T-helper 17 cell (primary cell): Measurements from ENCODE around the gene IGLL5. TPM values are rescaled to one million over a fixed set of nuclear protein-coding genes. Genes with fewer than 3 reads are reported as not detected.

ENCODE experiments used
- ATAC-seq: fragments of 150-1000 bp; cut with Tn5 transposase; 2 replicates; pipeline ENCODE4 v1.10.0; 2021; ENCODE audit warnings: mild to moderate bottlenecking, moderate library complexity
- DNase-seq, 3 donors: peaks; one replicate each; pipeline versions ENCODE4 v3.0.0 to v3.0.0-alpha.2; 2020 to 2021
- H3K9me3 ChIP-seq: one replicate; pipeline ENCODE4 v1.7.0; 2013; ENCODE audit warnings: low read length, mild to moderate bottlenecking; ENCODE audit not compliant: control insufficient read depth, poor library complexity, severe bottlenecking
- H3K27ac Mint-ChIP-seq: one replicate; pipeline ENCODE4 v1.8.0; 2022; ENCODE audit warnings: mild to moderate bottlenecking, moderate library complexity, mixed read lengths
- H3K27me3 Mint-ChIP-seq: one replicate; pipeline ENCODE4 v1.8.0; 2022; ENCODE audit warnings: mixed read lengths
- H3K36me3 Mint-ChIP-seq: one replicate; pipeline ENCODE4 v1.8.0; 2022; ENCODE audit warnings: low read depth, mixed read lengths
- H3K4me1 Mint-ChIP-seq: one replicate; pipeline ENCODE4 v1.8.0; 2022; ENCODE audit warnings: mild to moderate bottlenecking, mixed read lengths
- H3K4me3 Mint-ChIP-seq: one replicate; pipeline ENCODE4 v1.8.0; 2022; ENCODE audit warnings: mild to moderate bottlenecking, moderate library complexity, mixed read lengths
- total RNA-seq, 4 donors: library from RNA in 2 of 4; stranded (reverse) in 2 of 4; gene quantifications; one replicate each; pipeline ENCODE4 v1.2.3 and lab custom pipeline; 2022 to 2026

The IGLL5 gene
- total RNA-seq, 2 donors from 2014 or later, result 1.9 TPM; not detected in 1

DNA sequence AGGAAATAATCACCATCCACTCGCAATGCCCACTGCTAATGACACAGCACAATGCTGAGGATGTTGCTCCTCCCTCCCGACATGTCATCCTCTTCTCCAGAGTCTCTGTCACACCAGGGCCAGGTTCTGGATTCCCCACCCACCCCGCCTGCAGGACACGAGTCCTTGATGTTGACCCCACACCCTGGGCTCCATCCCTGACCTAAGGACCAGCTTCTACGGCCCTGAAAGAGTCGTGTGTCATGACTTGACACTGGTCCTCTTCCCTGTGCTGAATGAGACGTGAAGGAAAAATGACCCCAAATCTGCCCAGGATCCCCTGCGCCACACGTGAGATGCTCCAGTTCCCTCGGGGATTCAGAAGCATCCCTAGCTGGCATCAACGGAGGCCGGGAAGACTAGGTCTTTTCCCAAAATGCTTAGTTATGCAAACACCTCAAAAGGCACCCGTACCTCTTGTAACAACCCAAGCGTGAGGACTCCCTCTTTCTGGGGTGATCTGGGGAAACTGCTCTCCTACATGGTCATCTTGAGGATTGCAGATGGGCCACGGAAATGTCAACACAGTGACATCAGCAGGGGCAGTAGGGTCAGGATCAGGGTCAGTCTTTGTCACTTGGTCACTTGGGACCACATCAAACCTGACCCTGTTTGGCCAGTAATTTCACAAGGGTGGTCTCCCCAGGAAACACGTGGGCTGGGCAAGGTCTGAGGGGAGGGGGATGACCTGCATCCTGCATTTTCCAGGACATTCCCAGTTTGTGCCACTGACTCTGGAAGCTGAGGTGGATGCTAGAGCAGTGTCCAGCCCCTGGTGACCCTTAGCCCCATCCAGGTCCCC lies 42.0 kb downstream of the IGLL5 start:
- H3K27me3 Mint-ChIP-seq, result peaks cover 8% of the 10 kb centered on the region
- no peak overlapping the region for H3K4me3 Mint-ChIP-seq
- ATAC-seq (no peak), DNase-seq (no peak)
- no peaks in the 10 kb centered on the region for H3K9me3 ChIP-seq
- H3K36me3 Mint-ChIP-seq, result no peaks in the 10 kb centered on the region
- peaks cover 26% of the 10 kb centered on the region for H3K4me1 Mint-ChIP-seq
- H3K27ac Mint-ChIP-seq, result no peak overlapping the region

DNA sequence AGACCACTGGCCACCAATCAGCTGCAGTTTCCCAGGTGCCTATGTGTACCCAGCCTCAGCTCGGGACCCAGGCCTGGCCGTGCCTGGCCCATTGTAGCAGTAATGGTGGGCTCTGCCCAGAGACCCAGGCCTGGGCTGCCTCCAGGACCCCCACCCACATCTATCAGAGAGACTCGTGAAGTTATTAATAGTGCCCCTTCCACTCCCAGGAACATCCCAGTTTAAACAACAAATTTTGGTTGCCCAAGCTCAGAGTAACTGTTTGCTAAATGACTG lies 42.5 kb downstream of the IGLL5 start:
- Mint-ChIP-seq H3K27me3 (peaks cover 4% of the 10 kb centered on the region), H3K4me1 (peaks cover 26% of the 10 kb centered on the region)

DNA sequence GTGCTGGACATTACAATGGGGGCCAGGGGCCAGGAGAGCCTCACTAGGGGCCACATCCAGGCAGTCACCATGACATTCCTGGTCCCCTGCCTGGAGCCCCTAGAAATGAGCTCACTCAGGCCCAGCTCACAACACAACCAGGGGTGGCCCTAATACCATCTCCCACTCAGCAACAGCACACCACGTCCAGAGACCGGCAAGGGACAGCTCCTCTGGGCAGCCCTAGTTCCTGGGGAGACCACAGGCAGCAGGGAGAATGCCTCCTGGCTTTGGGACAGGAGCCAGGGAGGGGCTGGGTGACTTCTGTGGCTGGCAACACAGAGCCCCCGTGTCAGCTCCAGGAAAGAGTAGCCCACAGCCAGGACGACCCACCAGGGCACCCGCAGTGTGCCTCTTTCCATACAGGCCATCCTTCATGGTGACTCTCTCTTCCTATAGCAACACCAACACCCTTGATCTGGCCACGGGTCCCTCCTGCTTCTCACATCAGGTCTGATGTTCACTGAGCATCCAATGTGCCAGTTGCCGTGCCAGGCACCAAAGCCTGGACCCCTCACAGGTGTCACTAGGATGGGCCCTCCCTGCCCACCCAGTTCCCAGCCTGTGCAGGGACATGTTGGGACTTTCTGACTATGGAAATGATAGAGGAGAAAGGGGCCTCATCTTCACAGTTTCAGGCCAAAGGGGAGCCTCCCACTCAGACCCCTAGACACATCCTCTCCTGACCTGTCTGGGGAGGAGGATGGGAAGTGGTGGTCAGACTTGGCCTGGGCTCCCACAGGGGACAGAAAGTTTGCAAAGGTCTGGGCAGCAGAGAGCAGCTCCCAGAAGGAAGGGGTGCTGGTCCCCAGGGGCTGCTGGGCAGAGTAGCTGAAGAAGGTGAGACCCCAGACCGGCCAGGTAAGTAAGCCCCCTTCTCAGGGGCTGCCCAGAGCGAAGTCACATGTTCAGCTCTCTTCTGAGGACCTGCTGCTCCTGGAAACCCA lies 43.2 kb downstream of the IGLL5 start:
- no peaks in the 10 kb centered on the region for H3K9me3 ChIP-seq
- Mint-ChIP-seq H3K36me3 (no peaks in the 10 kb centered on the region), H3K4me1 (peaks cover 24% of the 10 kb centered on the region), H3K27ac (peak overlapping the region; percentile 24), H3K4me3 (no peak overlapping the region), H3K27me3 (peaks cover 4% of the 10 kb centered on the region)
- DNase-seq (no peak), ATAC-seq (no peak)

More for the DNA sequence above, 42.5 kb downstream of the IGLL5 start:
- H3K4me3 Mint-ChIP-seq, result no peak overlapping the region
- no peaks in the 10 kb centered on the region for H3K9me3 ChIP-seq
- H3K36me3 Mint-ChIP-seq, result no peaks in the 10 kb centered on the region
- peak overlapping the region; percentile 24 for H3K27ac Mint-ChIP-seq
- DNase-seq (no peak), ATAC-seq (no peak)

DNA sequence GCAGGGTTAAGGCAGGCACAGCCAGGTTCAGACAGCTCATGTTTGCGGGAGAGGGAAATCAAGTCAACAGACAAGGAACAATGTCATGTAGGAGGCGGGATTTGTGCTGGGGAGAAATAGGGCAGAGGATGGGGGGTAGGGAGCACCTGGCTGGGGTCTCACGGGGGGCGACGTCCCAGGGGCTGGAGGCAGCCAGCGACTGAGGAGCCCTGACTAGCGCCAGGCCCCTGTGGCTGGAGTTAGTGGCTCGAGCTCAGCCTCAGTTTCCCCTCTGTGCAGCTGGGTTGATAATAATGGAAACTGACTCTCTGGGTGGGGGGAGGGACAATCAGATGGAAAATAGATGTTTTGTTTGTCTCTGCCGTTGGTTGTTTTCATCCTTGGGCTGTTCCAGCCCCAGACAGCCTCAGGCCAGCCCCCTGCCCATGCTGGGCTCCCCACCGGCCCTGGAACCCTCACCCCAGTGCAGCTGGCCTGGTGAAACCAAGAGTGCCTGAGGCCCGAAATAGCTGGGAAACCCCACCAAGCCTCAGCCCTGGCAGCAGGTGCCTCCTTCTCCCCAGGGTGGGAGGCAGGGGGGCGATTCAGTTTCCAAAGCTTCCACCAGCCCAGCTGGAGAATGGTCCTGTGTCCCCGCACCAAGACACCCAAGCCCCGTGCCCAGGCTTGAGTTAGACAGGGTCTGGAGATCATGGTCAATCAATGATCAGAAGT lies 44.1 kb downstream of the IGLL5 start:
- H3K9me3 ChIP-seq, result no peaks in the 10 kb centered on the region
- no peaks in the 10 kb centered on the region for H3K36me3 Mint-ChIP-seq
- H3K27me3 Mint-ChIP-seq, result peaks cover 4% of the 10 kb centered on the region
- DNase-seq (no peak), ATAC-seq (no peak)
- H3K4me3 Mint-ChIP-seq, result no peak overlapping the region
- H3K27ac Mint-ChIP-seq, result no peak overlapping the region
- peaks cover 19% of the 10 kb centered on the region for H3K4me1 Mint-ChIP-seq

DNA sequence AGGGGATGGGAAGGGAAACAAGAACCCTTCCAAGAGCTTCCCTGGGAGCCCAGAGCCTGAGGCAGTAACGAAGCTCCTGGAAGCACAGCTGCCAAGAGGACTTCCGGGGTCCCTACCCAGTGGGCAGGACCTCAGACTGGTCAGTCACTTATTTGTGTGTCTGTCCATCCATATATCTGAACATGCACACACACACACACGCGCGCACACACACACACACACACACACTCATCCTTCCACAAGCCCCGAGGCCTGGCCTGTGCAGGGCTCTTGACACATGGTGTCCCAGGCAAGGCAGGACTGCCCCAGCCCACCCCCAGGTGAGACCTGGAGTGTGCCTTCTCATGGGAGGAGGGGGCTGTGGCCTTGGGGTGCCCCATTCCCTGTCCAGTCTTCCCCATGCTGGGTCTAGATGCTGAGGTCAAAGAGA lies 44.9 kb downstream of the IGLL5 start:
- H3K36me3 Mint-ChIP-seq, result no peaks in the 10 kb centered on the region
- peaks cover 13% of the 10 kb centered on the region for H3K4me1 Mint-ChIP-seq
- DNase-seq (no peak), ATAC-seq (no peak)
- no peak overlapping the region for H3K27ac Mint-ChIP-seq
- no peaks in the 10 kb centered on the region for H3K9me3 ChIP-seq
- peaks cover 4% of the 10 kb centered on the region for H3K27me3 Mint-ChIP-seq
- no peak overlapping the region for H3K4me3 Mint-ChIP-seq

DNA sequence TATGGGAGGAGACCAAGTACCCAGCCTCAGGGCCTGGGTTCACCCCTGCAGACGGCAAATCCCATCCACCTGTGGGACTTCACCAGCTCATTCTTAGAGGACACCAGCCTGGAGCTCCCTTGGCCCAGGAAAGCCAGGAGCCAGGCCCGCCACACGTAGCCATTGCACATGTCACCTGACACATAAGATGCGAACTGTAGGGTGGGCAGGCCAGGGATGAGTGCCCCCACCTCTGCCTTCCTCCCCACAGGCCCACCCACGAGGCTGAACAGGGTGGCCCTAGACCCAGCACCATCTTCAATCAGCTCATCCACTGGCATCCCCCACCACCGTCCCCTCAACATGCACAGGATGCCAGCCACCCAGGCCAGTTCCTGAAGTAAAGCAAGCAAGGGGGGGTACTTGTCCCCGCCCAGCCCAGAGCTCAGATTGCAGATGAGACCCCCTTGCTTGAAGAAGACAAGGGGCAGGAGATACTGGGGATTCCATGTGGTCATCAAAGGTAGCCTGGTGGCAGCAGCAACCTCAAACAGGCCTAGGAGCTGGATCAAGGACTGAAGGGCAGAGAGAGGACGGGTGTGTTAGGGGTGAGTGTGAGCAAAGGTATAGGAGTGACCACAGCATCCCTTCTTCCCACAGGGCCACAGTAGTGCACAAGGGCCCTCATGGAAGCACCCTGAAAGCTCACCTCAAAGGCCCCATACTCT lies 45.6 kb downstream of the IGLL5 start:
- H3K27ac Mint-ChIP-seq, result no peak overlapping the region
- DNase-seq, result no peak
- H3K27me3 Mint-ChIP-seq, result peaks cover 4% of the 10 kb centered on the region
- no peaks in the 10 kb centered on the region for H3K9me3 ChIP-seq
- H3K36me3 Mint-ChIP-seq, result no peaks in the 10 kb centered on the region
- H3K4me3 Mint-ChIP-seq, result no peak overlapping the region
- no peak for ATAC-seq
- H3K4me1 Mint-ChIP-seq, result peaks cover 16% of the 10 kb centered on the region

DNA sequence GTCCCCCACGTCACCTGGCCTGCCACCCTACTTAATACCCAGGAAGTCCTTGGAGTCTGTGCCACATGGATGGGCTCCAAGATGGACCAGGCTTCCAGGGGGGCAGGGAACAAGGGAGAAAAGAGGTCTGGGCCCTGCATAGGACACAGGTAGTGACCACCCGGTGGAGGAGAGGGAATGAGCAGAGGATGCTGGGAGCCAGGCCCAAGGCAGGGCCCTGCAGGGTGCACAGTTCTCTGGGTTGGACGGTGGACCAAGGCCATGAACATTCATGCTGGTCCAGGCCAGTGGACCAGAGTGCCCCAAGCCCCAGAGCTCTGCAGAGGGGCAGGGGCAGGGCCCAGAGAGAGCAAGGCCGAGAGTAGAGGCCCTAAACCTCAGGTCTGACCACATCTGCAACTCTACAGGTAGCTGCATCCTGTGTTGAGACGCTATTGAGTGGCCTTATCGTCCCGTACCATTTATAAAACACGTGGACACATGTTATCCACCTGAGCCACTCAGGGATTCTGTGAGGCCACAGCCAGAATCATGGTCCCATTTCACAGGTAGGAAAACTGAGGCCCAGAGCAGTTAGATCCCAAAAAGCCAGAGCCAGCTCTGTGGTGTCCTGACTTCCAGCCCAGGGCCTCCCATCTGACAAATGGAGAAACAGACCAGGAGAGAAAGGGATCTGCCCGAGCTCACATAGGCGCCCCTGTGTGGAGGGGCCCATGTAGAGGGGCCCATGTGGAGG lies 46.4 kb downstream of the IGLL5 start:
- no peaks in the 10 kb centered on the region for H3K9me3 ChIP-seq
- Mint-ChIP-seq H3K4me3 (no peak overlapping the region), H3K4me1 (peaks cover 12% of the 10 kb centered on the region), H3K27me3 (peaks cover 4% of the 10 kb centered on the region), H3K27ac (no peak overlapping the region), H3K36me3 (no peaks in the 10 kb centered on the region)
- ATAC-seq, result no peak
- DNase-seq, result no peak

DNA sequence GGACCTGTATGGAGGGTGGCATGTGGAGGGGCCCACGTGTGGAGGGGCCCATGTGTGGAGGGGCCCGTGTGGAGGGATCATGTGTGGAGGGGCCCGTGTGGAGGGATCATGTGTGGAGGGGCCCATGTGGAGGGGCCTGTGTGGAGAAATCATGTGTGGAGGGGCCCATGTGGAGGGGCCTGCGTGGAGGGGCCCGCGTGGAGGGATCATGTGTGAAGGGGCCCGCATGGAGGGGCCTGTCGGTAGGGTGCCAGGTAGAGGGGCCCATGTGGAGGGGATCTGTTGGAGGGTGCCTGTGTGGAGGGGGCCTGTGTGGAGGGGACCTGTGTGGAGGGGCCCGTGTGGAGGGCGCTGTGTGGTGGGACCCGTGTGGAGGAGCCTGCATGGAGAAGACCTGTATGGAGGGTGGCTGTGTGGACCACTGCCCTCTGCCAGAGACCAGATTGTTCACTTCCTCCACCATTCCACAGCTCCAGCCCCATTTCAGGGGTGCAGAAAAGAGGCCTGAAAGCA lies 47.0 kb downstream of the IGLL5 start:
- H3K4me1 Mint-ChIP-seq, result peaks cover 9% of the 10 kb centered on the region
- H3K9me3 ChIP-seq, result no peaks in the 10 kb centered on the region
- no peak overlapping the region for H3K4me3 Mint-ChIP-seq
- no peaks in the 10 kb centered on the region for H3K36me3 Mint-ChIP-seq
- H3K27ac Mint-ChIP-seq, result no peak overlapping the region
- H3K27me3 Mint-ChIP-seq, result peaks cover 4% of the 10 kb centered on the region
- no peak for ATAC-seq
- no peak for DNase-seq

DNA sequence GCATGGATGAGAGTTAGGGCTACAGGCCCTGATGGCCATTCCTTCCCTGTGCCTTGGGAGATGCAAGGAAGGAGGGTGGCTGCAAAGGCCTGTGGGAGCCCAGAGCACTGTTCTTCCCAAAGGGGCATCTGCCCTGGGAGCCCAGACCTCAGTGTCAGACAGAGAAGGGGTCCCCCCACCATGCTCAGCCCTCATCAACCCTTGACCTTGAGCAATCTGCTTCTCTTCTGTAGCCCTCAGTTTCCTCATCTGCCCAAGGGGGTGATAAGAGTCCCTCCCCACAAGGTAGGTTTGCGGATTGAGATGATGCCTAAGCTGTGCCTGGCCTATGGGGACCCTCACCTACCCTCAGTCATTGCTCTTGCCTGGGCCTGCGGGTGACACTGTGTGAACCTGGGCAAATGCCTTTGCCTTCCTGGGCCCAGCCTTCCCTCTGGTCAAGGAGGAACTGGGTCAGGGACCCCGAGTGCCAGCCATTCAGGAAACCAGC lies 47.5 kb downstream of the IGLL5 start:
- Mint-ChIP-seq H3K4me3 (no peak overlapping the region), H3K27me3 (peaks cover 4% of the 10 kb centered on the region), H3K4me1 (peaks cover 9% of the 10 kb centered on the region), H3K27ac (no peak overlapping the region), H3K36me3 (no peaks in the 10 kb centered on the region)
- DNase-seq (no peak), ATAC-seq (no peak)
- no peaks in the 10 kb centered on the region for H3K9me3 ChIP-seq

DNA sequence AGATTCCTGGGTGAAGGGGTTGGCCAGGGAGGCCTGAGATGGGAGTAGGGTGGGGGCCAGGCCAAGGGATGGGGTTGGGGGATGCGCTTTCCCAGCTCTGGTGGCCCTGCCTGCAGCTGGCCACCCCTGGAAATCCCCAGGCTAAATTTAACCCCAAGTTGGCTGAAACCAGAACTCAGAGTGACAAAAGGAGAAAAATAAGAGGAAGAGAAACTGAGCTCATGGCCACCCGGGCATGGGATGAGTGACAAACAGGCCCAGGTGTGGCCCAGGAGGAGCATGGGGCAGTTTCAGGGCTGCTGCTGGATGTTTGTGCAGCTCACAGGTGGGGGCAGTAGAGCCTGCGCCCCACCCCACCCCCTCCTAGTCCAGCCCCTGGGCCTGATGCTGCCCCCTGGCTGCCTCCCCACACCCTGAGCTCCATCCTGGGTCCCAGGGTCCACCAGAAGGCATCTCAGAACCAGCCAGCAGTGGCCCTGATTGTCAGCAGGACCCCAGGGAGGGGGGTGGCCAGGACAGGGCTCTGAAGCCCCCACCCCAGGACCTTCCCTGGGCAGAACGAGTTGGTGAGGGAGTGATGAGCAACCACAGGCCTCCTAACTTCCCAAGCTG lies 48.0 kb downstream of the IGLL5 start:
- H3K27ac Mint-ChIP-seq, result no peak overlapping the region
- peaks cover 11% of the 10 kb centered on the region for H3K4me1 Mint-ChIP-seq
- no peak for DNase-seq
- no peaks in the 10 kb centered on the region for H3K9me3 ChIP-seq
- H3K36me3 Mint-ChIP-seq, result peaks cover 2% of the 10 kb centered on the region
- H3K27me3 Mint-ChIP-seq, result peaks cover 4% of the 10 kb centered on the region
- peak; percentile 82 for ATAC-seq
- no peak overlapping the region for H3K4me3 Mint-ChIP-seq

DNA sequence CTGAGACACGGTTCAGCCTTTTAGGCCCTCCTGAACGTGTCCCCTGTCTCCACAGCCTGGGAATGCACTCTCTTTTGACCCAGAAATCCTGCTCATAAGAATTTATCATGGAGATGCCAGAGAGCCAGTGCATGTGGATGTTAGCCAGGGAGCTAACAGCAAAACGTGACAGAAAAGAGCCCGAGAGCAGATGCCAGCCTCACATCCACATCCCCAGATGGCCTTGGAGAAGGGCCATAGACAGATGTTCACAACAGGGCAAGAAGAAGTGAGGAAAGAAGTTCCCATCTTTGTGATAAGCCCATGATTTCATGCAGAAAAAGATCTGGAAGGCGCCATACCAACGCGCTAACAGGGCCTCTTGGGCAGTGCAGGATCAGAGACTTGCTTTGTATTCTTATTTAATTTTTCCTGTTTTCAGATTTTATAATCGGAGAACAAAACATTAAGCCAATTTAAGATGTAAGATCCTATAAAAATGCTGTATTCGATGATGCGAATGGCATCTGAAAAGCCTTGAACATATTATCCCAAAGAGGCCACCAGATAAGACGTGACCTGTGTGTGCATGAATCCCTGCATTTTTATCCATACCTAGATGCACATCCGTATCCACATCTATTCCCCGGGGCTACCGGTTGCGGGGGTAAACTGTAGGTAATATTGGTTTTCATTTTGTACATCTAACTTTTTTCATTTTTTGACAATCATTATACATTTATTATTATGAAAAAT lies 48.7 kb downstream of the IGLL5 start:
- DNase-seq (no peak), ATAC-seq (no peak)
- Mint-ChIP-seq H3K4me3 (no peak overlapping the region), H3K36me3 (peaks cover 2% of the 10 kb centered on the region), H3K27ac (peak overlapping the region; percentile 47), H3K27me3 (peaks cover under 1% of the 10 kb centered on the region), H3K4me1 (peaks cover 11% of the 10 kb centered on the region)
- H3K9me3 ChIP-seq, result no peaks in the 10 kb centered on the region
